Smooth muscle cell (in vitro differentiated cells): Measurements from ENCODE around the gene MAF. TPM values are rescaled to one million over a fixed set of nuclear protein-coding genes. Genes with fewer than 3 reads are reported as not detected.

Source experiments
- DNase-seq: peaks from one replicate; lab custom pipeline; 2025; ENCODE audit not compliant: unreplicated experiment; lab: John Stamatoyannopoulos, UW
- H2AFZ ChIP-seq: fragments of 200-600 bp; sonication (generic); 2 replicates; pipeline ENCODE4 v1.6.0; 2016; ENCODE audit warnings: antibody characterized with exemption, low read depth, mild to moderate bottlenecking
- H3F3A ChIP-seq: fragments of 200-600 bp; sonication (generic); 2 replicates; pipeline ENCODE4 v1.6.0; 2017; ENCODE audit warnings: antibody characterized with exemption, low read depth
- H3K27ac ChIP-seq: fragments of 200-600 bp; sonication (generic); 2 replicates; pipeline ENCODE4 v1.5.1; 2016; ENCODE audit warnings: low read depth, mild to moderate bottlenecking
- H3K27me3 ChIP-seq: fragments of 200-600 bp; sonication (generic); 2 replicates; pipeline ENCODE4 v1.6.1; 2016; ENCODE audit warnings: low read depth, mild to moderate bottlenecking
- H3K36me3 ChIP-seq: fragments of 200-600 bp; sonication (generic); 2 replicates; pipeline ENCODE4 v1.5.1; 2016; ENCODE audit warnings: low read depth
- H3K4me1 ChIP-seq: fragments of 200-600 bp; sonication (generic); 2 replicates; pipeline ENCODE4 v1.5.1; 2016; ENCODE audit warnings: low read depth
- H3K4me2 ChIP-seq: fragments of 200-600 bp; sonication (generic); 2 replicates; pipeline ENCODE4 v1.6.0; 2016; ENCODE audit warnings: mild to moderate bottlenecking
- H3K4me3 ChIP-seq: fragments of 200-600 bp; sonication (generic); 2 replicates; pipeline ENCODE4 v1.5.1; 2016; ENCODE audit warnings: mild to moderate bottlenecking
- H3K79me2 ChIP-seq: fragments of 200-600 bp; sonication (generic); 2 replicates; pipeline ENCODE4 v1.6.0; 2016; ENCODE audit warnings: low read depth, mild to moderate bottlenecking
- H3K9ac ChIP-seq: fragments of 200-600 bp; sonication (generic); 2 replicates; pipeline ENCODE4 v1.6.0; 2016; ENCODE audit warnings: low read depth
- H3K9me3 ChIP-seq: fragments of 200-600 bp; sonication (generic); replicated peaks from 2 replicates; pipeline ENCODE4 v1.5.1; 2016; ENCODE audit warnings: low read depth
- H4K20me1 ChIP-seq: fragments of 200-600 bp; sonication (generic); 2 replicates; pipeline ENCODE4 v1.6.0; 2016; ENCODE audit warnings: low read depth
- WGBS: methylation state at CpG from one replicate; pipeline ENCODE4 v1.1.7; 2016; ENCODE audit warnings: low lambda C conversion rate; 5-methylcytosine and 5-hydroxymethylcytosine counted together
- polyA plus RNA-seq: library from polyadenylated mRNA; unstranded; fragments of >200 nt; fragmentation: Nextera tagmentation; extraction: Ambion mirVana; gene quantifications from 2 replicates; pipeline ENCODE4 v1.2.1, GENCODE V29; 2016
- total RNA-seq: library from RNA; depleted of rRNA; stranded (reverse); fragments of >200 nt; gene quantifications from 2 replicates; pipeline ENCODE4 v1.2.3, GENCODE V29; 2014
- TF ChIP-seq, protein P1 (sequence below): fragments of 200-600 bp; sonication (generic); IDR thresholded peaks from 2 replicates; pipeline ENCODE4 v1.5.1; 2017; ENCODE audit warnings: borderline replicate concordance, mild to moderate bottlenecking, antibody characterized with exemption; ENCODE audit not compliant: insufficient read depth, poor library complexity, severe bottlenecking

The MAF gene
- total and polyA plus RNA-seq, 2 experiments from 2014 or later, result 19.1 to 54.9 TPM

DNA sequence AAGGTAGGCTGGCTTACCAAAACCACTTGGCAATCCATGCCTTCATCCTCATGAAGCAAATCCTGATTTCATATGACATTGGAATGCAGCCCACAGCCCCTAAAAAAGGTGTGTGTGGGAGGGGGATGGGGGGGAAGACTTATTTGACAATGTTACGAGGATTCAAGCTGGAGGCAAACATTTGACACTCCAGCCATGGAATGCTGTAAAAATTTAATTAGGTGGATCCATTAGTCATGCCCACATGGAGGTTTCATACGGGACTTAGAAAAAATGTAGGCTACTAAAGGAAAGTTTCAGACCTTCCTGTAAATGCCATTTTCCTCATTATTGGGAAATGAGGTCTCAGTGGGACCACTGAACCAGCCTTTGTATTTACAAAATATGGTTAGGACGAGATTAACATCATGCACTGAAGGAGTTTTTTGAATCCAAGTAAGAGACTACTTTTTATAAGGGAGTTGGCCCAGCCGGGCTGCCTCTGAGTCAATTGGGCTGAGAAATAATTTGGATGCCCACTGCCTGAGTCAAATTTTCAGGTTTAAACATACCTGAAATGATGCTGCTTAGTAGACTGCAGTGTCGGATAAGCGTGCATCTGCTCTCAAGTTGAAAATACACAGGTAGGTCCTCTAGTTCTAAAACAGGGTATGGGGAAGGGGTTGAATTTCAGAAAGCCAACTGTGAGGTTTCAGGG is 44.6 kb upstream of the MAF start:
- Histone ChIP-seq H3K36me3 (no peaks in the 10 kb centered on the region), H3K79me2 (no peaks in the 10 kb centered on the region), H3K9ac (no peak overlapping the region), H3K27ac (peak overlapping the region; percentile 8), H3K4me3 (no peak overlapping the region), H3K9me3 (no peaks in the 10 kb centered on the region), H3F3A (no peaks in the 10 kb centered on the region), H4K20me1 (no peaks in the 10 kb centered on the region), H3K4me1 (no peaks in the 10 kb centered on the region), H2AFZ (no peak overlapping the region), H3K4me2 (peak overlapping the region; percentile 7), H3K27me3 (no peaks in the 10 kb centered on the region)
- 52% methylated on average over 6 of the region's 6 CpGs for WGBS
- no peak for DNase-seq
- TF ChIP-seq, protein P1, sequence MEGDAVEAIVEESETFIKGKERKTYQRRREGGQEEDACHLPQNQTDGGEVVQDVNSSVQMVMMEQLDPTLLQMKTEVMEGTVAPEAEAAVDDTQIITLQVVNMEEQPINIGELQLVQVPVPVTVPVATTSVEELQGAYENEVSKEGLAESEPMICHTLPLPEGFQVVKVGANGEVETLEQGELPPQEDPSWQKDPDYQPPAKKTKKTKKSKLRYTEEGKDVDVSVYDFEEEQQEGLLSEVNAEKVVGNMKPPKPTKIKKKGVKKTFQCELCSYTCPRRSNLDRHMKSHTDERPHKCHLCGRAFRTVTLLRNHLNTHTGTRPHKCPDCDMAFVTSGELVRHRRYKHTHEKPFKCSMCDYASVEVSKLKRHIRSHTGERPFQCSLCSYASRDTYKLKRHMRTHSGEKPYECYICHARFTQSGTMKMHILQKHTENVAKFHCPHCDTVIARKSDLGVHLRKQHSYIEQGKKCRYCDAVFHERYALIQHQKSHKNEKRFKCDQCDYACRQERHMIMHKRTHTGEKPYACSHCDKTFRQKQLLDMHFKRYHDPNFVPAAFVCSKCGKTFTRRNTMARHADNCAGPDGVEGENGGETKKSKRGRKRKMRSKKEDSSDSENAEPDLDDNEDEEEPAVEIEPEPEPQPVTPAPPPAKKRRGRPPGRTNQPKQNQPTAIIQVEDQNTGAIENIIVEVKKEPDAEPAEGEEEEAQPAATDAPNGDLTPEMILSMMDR, result no peak

DNA sequence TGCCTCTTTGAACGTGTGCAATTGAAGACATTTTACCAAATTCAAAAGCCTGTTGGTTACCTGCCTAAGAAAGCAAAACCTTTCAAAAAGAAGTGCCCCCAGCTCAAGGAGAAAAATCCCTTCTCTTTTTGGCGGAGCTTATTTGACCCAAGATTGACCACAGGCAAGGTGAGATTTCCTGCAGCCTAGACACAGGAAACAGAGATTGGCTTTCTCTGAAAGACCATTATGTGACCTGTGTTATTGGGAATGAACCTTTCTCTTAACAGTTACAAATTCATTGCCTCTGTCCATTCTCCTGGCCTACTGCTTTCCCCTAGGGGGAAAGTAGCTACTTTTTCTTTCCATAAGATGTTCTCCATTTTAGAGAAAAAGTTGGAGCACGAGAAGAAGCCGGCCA is 42.1 kb upstream of the MAF start:
- no peaks in the 10 kb centered on the region for H3K4me1 ChIP-seq
- H3K27me3 ChIP-seq, result no peaks in the 10 kb centered on the region
- H3K9ac ChIP-seq, result no peak overlapping the region
- 69% methylated on average over 4 of the region's 4 CpGs for WGBS
- no peaks in the 10 kb centered on the region for H3K9me3 ChIP-seq
- H3K4me3 ChIP-seq, result no peak overlapping the region
- H3K36me3 ChIP-seq, result no peaks in the 10 kb centered on the region
- TF ChIP-seq, protein P1, result no peak
- no peaks in the 10 kb centered on the region for H3K79me2 ChIP-seq
- no peak overlapping the region for H3K27ac ChIP-seq
- no peaks in the 10 kb centered on the region for H3F3A ChIP-seq
- no peak for DNase-seq
- no peak overlapping the region for H2AFZ ChIP-seq
- H3K4me2 ChIP-seq, result no peak overlapping the region
- no peaks in the 10 kb centered on the region for H4K20me1 ChIP-seq

DNA sequence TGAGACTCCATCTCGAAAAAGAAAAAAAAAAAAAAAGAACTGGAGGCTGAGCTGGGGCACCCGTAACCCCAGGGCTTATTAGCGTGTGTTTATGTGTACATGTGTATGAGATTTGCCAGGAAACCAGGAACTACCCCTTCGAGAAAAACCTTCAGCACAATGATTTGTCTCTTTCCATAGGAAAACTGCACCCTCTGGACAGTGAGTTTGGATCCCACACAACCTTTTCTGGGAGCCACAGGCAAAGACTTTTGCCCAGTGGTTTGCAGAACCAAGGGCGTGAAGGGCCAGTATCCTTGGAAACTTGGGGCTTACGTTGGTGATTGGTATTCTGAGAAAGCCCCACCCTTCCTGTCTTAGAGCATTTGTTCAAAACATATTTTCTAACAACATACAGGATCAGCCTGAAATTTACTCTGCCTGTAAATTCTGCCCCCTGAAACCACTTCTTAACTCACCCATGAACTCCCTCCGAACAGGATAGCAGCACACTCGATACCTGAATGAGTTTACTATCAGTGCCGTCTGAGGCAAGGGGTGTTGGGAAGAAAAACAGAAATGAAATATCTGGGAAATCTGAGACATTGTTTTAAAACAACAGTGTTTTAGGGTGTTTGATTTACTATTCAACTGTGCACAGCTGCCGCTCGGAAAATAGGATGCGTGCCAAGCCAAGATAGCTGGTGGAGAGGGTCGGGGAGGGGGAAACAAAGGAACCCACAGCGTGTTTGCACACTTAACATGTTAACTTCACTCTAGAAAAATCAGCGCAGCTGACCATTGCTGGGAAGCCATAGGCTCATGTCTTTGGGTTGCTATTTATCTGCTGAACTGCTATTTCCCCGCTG is 40.2 kb upstream of the MAF start:
- WGBS, result 79% methylated on average over 16 of the region's 16 CpGs
- no peaks in the 10 kb centered on the region for H3K9me3 ChIP-seq
- no peaks in the 10 kb centered on the region for H4K20me1 ChIP-seq
- no peaks in the 10 kb centered on the region for H3F3A ChIP-seq
- H2AFZ ChIP-seq, result peak overlapping the region; percentile 54
- no peak for DNase-seq
- no peak overlapping the region for H3K9ac ChIP-seq
- H3K4me1 ChIP-seq, result no peaks in the 10 kb centered on the region
- no peak overlapping the region for H3K27ac ChIP-seq
- no peaks in the 10 kb centered on the region for H3K79me2 ChIP-seq
- H3K4me2 ChIP-seq, result no peak overlapping the region
- TF ChIP-seq, protein P1, result no peak
- H3K4me3 ChIP-seq, result no peak overlapping the region
- H3K36me3 ChIP-seq, result no peaks in the 10 kb centered on the region
- H3K27me3 ChIP-seq, result no peaks in the 10 kb centered on the region
